Measurements from ENCODE around the gene PTAFR. TPM values are rescaled to one million over a fixed set of nuclear protein-coding genes. Genes with fewer than 3 reads are reported as not detected.

The PTAFR gene
- total and polyA plus RNA-seq, 2 of the 8 experiments (the other 6 are each of a cell fraction or from before 2014, with no cell fraction given), result 1.2 to 4.9 TPM

DNA sequence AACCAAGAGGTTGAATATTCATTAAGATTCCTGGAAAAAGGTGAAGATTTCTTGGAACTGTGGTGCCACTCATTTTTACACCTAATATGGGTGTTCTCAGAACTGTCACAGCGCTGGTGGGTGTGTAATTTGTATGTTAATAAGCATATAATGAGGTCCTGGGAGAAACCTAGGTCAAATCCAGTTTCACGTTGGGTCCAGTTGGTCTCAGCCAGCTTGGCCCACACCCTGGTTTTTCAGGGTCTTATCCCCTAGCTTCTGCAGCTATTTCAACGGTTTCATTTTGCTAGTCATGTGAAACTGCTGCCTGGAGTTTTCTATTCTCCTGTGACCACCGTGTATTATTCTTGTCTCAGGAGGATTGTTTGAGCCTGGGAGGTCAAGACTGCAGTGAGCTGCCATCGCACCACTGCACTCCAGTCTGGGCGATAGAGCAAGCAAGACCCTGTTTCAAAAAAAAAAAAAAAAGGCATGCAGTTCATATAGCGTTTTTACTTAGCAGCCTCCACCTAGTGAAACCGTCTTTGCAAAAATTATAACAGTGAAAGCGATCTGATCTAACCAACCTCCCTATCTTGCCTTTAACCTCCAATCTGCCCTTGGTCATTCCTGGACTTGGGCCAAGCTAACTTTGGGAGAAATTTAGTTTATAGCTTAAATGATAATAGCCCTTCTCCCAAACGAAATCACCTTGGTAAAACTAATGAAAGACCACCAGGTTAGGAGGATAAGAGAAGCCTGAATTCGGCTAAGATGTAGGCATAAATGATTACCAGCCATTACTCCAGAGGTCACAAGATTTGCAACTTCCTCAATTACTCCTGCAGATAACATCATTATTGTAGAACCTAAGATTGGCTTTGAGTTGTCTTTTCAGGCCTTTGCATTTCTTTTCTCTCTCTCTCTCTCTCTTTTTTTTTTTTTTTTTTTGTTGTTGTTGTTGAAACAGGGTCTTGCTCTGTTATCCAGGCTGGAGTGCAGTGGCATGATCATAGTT lies 44.0 kb downstream of the PTAFR start:
- ChIA-PET CTCF (ENCODE audit: partially characterized antibody) (interaction anchor here (1.4 kb wide), 1 partner anchor 11 kb away, joined by 5 read pairs; no protein-coding TSS in a partner anchor), POLR2A (ENCODE audit: partially characterized antibody) (no interaction called here)
- DNase-seq (ENCODE audit: low read depth in 1 of 2, low spot score in 2 of 2), result no peak
- Histone ChIP-seq H2AK5ac (ENCODE audit: low read depth, low read length) (no peak overlapping the region), H3K56ac (replicated peaks; ENCODE audit: insufficient read length, low read depth, low read length) (no peak overlapping the region), H3K14ac (ENCODE audit: insufficient read length) (no peak overlapping the region), H3K9ac (replicated peaks in 1 of 4; ENCODE audit: extremely low read depth in 1 of 4, low read depth in 3 of 4, low read length in 3 of 4) (no peak overlapping the region), H3K27ac (ENCODE audit: low read depth, low read length) (no peak overlapping the region), H4K20me1 (replicated peaks in 1 of 2; ENCODE audit: control insufficient read depth in 1 of 2, insufficient read depth in 2 of 2, low read length in 2 of 2) (no peaks in the 10 kb centered on the region), H2BK120ac (replicated peaks; ENCODE audit: low read depth, low read length) (no peak overlapping the region), H4K91ac (replicated peaks; ENCODE audit: insufficient read length, low read length) (no peak overlapping the region), H3K4ac (replicated peaks; ENCODE audit: insufficient read length, low read depth, low read length) (no peak overlapping the region), H3K23me2 (ENCODE audit: low read depth, low read length) (no peaks in the 10 kb centered on the region), H3K18ac (ENCODE audit: extremely low read depth, low read length) (no peak overlapping the region), H3K4me1 (replicated peaks in 1 of 4; ENCODE audit: control insufficient read depth in 3 of 4, insufficient read depth in 4 of 4, low read length in 3 of 4) (no peaks in the 10 kb centered on the region), H3K79me1 (ENCODE audit: low read depth, low read length) (no peaks in the 10 kb centered on the region), H3K9me3 (ENCODE audit: insufficient read depth in 2 of 2, low read depth in 1 of 2, low read length in 1 of 2) (no peaks in the 10 kb centered on the region), H3K79me2 (ENCODE audit: control insufficient read depth in 1 of 2, insufficient read depth in 2 of 2, low read length in 2 of 2) (no peaks in the 10 kb centered on the region), H2AFZ (ENCODE audit: low read length) (no peak overlapping the region), H3K36me3 (ENCODE audit: control insufficient read depth in 2 of 4, insufficient read depth in 4 of 4, low read length in 3 of 4) (no peaks in the 10 kb centered on the region), H4K8ac (ENCODE audit: extremely low read depth, insufficient read depth, low read length) (no peak overlapping the region), H2BK15ac (ENCODE audit: low read length) (no peak overlapping the region), H3K27me3 (replicated peaks in 1 of 4; ENCODE audit: control insufficient read depth in 3 of 4, extremely low read depth in 1 of 4, insufficient read depth in 3 of 4, low read length in 3 of 4) (no peaks in the 10 kb centered on the region), H3K4me3 (ENCODE audit: extremely low read depth in 1 of 4, insufficient read depth in 2 of 4, low read depth in 3 of 4, low read length in 4 of 4) (no peak overlapping the region), H3K23ac (ENCODE audit: insufficient read length) (no peak overlapping the region), H3K4me2 (ENCODE audit: insufficient read depth in 1 of 2, low read depth in 2 of 2, low read length in 2 of 2) (no peak overlapping the region), H2BK5ac (ENCODE audit: low read depth, low read length) (no peak overlapping the region), H2BK20ac (ENCODE audit: low read length) (no peak overlapping the region), H2BK12ac (ENCODE audit: low read depth, low read length) (no peak overlapping the region), H4K5ac (ENCODE audit: insufficient read length, low read depth, low read length) (no peak overlapping the region)
- no peak for FAIRE-seq
- TF ChIP-seq POLR2A (IDR thresholded peaks at IDR 0.05; ENCODE audit: control extremely low read depth in 1 of 2, low read depth in 2 of 2, low read length in 2 of 2) (no peak), SAP30 (IDR thresholded peaks at IDR 0.05; ENCODE audit: insufficient read depth, insufficient replicate concordance, low read length) (no peak), SP1 (IDR thresholded peaks at IDR 0.05; ENCODE audit: low read depth, low read length) (no peak), SIRT6 (IDR thresholded peaks at IDR 0.05; ENCODE audit: low read length) (no peak)
- 89% methylated on average over 11 of the region's 11 CpGs; no CpG with 5 or more reads in 1 of the 2 experiments for WGBS, 2 experiments (ENCODE audit: extremely low coverage in 1 of 2, insufficient coverage in 1 of 2, insufficient read length in 1 of 2, insufficient replicate concordance in 2 of 2, low coverage in 1 of 2, low lambda C conversion rate in 2 of 2, missing lambda C conversion rate in 1 of 2)
